ENCODE measurements around the gene TMOD1.

DNA sequence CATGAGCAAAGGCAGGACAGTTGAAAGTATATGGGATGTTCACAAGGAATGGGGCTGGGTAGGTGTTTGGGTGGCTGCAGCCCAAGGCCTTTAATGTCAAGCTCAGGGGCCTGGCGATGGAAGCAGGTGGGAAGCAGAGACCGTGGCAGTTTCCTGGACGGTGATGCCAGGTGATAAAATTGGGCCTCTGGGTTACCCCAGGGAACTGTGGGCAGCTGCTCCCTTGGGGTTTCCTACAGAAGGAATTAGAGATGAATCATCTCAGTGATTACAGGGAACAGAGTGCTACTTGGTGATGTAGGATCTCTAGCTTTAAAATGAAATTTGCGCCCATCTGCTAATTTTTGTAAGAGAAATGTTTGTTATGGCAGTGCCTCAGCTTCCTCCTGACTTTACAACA lies 92.5 kb downstream of the TMOD1 start:
- TF ChIP-seq POLR2AphosphoS5 (IDR thresholded peaks at IDR 0.05; ENCODE audit: low read depth, low read length): no peak
- TF ChIP-seq, protein P1, sequence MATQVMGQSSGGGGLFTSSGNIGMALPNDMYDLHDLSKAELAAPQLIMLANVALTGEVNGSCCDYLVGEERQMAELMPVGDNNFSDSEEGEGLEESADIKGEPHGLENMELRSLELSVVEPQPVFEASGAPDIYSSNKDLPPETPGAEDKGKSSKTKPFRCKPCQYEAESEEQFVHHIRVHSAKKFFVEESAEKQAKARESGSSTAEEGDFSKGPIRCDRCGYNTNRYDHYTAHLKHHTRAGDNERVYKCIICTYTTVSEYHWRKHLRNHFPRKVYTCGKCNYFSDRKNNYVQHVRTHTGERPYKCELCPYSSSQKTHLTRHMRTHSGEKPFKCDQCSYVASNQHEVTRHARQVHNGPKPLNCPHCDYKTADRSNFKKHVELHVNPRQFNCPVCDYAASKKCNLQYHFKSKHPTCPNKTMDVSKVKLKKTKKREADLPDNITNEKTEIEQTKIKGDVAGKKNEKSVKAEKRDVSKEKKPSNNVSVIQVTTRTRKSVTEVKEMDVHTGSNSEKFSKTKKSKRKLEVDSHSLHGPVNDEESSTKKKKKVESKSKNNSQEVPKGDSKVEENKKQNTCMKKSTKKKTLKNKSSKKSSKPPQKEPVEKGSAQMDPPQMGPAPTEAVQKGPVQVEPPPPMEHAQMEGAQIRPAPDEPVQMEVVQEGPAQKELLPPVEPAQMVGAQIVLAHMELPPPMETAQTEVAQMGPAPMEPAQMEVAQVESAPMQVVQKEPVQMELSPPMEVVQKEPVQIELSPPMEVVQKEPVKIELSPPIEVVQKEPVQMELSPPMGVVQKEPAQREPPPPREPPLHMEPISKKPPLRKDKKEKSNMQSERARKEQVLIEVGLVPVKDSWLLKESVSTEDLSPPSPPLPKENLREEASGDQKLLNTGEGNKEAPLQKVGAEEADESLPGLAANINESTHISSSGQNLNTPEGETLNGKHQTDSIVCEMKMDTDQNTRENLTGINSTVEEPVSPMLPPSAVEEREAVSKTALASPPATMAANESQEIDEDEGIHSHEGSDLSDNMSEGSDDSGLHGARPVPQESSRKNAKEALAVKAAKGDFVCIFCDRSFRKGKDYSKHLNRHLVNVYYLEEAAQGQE (IDR thresholded peaks at IDR 0.05; ENCODE audit: insufficient read depth in 1 of 2, low read depth in 2 of 2, low read length in 2 of 2): no peak

Data from PFSK-1 (cell line).